ENCODE data around the gene HSD17B2. TPM values are rescaled to one million over a fixed set of nuclear protein-coding genes. Genes with fewer than 3 reads are reported as not detected.

Gene HSD17B2
- total RNA-seq, 1 experiment from 2014 or later, result not detected

DNA sequence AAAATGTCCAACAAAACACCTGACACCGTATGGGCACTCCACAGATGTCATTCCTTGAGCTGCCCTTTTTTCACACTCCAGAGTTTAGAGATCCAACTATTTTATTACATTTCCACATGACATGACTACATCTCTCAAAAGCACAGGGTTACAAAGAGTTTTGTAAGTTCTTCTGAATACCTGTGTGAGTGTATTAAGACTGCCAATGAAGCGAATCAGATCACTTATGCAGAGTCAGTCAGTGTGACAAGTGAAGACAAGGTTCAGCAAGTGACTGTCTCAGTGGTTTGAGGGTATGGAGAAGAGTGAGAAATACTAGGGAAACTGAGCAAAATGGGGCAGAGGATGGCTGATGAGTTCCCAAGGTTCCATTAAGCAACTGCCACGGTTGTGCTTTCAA, 32.2 kb upstream of the HSD17B2 start:
- peaks cover 4 to 7% of the 10 kb centered on the region in 2 experiments for H3K4me1 ChIP-seq (ENCODE audit: control insufficient read depth in 1 of 2, insufficient read depth in 2 of 2, low read length in 2 of 2)

More for the DNA sequence above, 32.2 kb upstream of the HSD17B2 start:
- no peaks in the 10 kb centered on the region for H3K27me3 ChIP-seq (ENCODE audit: insufficient read depth, low read length)
- ATAC-seq, result no peak
- no peak overlapping the region for H3K4me2 ChIP-seq (ENCODE audit: low read length)
- no peak overlapping the region for H3K27ac ChIP-seq (ENCODE audit: low read depth, low read length)
- intact Hi-C loops (cut with micrococcal nuclease), result no loop called here
- H3K36me3 ChIP-seq (ENCODE audit: control insufficient read depth in 1 of 2, insufficient read depth in 2 of 2, low read length in 2 of 2), result peaks cover 31 to 32% of the 10 kb centered on the region in 2 experiments; a peak in 3 of 4 replicates
- CTCF ChIA-PET, result no interaction called here
- no peak for DNase-seq (ENCODE audit: low read depth, low spot score)
- no peak overlapping the region for H2AFZ ChIP-seq (ENCODE audit: low read depth, low read length, poor library complexity, severe bottlenecking)
- no peak for TF ChIP-seq POLR2A (IDR thresholded peaks at IDR 0.05; ENCODE audit: borderline replicate concordance, extremely low read depth, insufficient read depth, insufficient read length)
- TF ChIP-seq EGR1 (IDR thresholded peaks at IDR 0.05; ENCODE audit: low read depth), result no peak
- TF ChIP-seq POLR2AphosphoS5 (IDR thresholded peaks at IDR 0.05; ENCODE audit: low read depth, low read length), result no peak
- TF ChIP-seq SIN3A (IDR thresholded peaks at IDR 0.05; ENCODE audit: low read depth), result no peak
- no peak for TF ChIP-seq SRF (IDR thresholded peaks at IDR 0.05; ENCODE audit: low read depth)
- TF ChIP-seq, protein P1, sequence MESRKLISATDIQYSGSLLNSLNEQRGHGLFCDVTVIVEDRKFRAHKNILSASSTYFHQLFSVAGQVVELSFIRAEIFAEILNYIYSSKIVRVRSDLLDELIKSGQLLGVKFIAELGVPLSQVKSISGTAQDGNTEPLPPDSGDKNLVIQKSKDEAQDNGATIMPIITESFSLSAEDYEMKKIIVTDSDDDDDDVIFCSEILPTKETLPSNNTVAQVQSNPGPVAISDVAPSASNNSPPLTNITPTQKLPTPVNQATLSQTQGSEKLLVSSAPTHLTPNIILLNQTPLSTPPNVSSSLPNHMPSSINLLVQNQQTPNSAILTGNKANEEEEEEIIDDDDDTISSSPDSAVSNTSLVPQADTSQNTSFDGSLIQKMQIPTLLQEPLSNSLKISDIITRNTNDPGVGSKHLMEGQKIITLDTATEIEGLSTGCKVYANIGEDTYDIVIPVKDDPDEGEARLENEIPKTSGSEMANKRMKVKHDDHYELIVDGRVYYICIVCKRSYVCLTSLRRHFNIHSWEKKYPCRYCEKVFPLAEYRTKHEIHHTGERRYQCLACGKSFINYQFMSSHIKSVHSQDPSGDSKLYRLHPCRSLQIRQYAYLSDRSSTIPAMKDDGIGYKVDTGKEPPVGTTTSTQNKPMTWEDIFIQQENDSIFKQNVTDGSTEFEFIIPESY (IDR thresholded peaks at IDR 0.05; ENCODE audit: extremely low read depth, insufficient replicate concordance, low read length), result no peak
- TF ChIP-seq, protein P2, sequence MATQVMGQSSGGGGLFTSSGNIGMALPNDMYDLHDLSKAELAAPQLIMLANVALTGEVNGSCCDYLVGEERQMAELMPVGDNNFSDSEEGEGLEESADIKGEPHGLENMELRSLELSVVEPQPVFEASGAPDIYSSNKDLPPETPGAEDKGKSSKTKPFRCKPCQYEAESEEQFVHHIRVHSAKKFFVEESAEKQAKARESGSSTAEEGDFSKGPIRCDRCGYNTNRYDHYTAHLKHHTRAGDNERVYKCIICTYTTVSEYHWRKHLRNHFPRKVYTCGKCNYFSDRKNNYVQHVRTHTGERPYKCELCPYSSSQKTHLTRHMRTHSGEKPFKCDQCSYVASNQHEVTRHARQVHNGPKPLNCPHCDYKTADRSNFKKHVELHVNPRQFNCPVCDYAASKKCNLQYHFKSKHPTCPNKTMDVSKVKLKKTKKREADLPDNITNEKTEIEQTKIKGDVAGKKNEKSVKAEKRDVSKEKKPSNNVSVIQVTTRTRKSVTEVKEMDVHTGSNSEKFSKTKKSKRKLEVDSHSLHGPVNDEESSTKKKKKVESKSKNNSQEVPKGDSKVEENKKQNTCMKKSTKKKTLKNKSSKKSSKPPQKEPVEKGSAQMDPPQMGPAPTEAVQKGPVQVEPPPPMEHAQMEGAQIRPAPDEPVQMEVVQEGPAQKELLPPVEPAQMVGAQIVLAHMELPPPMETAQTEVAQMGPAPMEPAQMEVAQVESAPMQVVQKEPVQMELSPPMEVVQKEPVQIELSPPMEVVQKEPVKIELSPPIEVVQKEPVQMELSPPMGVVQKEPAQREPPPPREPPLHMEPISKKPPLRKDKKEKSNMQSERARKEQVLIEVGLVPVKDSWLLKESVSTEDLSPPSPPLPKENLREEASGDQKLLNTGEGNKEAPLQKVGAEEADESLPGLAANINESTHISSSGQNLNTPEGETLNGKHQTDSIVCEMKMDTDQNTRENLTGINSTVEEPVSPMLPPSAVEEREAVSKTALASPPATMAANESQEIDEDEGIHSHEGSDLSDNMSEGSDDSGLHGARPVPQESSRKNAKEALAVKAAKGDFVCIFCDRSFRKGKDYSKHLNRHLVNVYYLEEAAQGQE (IDR thresholded peaks at IDR 0.05; ENCODE audit: low read depth), result no peak
- no peak for TF ChIP-seq CBX3 (IDR thresholded peaks at IDR 0.05; ENCODE audit: low read depth)
- H4K20me1 ChIP-seq (ENCODE audit: insufficient read depth), result no peaks in the 10 kb centered on the region
- RAD21 ChIA-PET (ENCODE audit: low non-redundant PET in 1 of 2, low total read pairs in 2 of 2, uncharacterized antibody in 2 of 2, unreplicated experiment in 2 of 2), result no interaction called here
- BruUV-seq (replicated peaks), result no TSS peak
- no peaks in the 10 kb centered on the region for H3K9me3 ChIP-seq (ENCODE audit: control insufficient read depth in 1 of 2, insufficient read depth in 1 of 2, low read depth in 1 of 2, low read length in 2 of 2)
- no peak overlapping the region for H3K9ac ChIP-seq (ENCODE audit: low read length)
- no peak overlapping the region for H3K4me3 ChIP-seq (replicated peaks in 1 of 2; ENCODE audit: low read depth in 1 of 2, low read length in 2 of 2)
- POLR2A ChIA-PET, result no interaction called here
- H3K9me2 ChIP-seq (ENCODE audit: insufficient read depth), result no peaks in the 10 kb centered on the region
- no peaks in the 10 kb centered on the region for H3K79me2 ChIP-seq (ENCODE audit: insufficient read depth, low read length)
